GM19324 (cell line): ENCODE results near the gene VSTM5.

Source experiments
- ATAC-seq: cut with Tn5 transposase; IDR thresholded peaks from one replicate; pipeline ENCODE4 v1.9.1; 2021; ENCODE audit warnings: mild to moderate bottlenecking, moderate library complexity; ENCODE audit not compliant: unreplicated experiment, low FRiP score

VSTM5 gene

GRCh38 chr11:93843906-93844305 is 6.5 kb downstream of the VSTM5 start:
- ATAC-seq: no peak

GRCh38 chr11:93842461-93842860 is 8.0 kb downstream of the VSTM5 start:
- no peak for ATAC-seq

- ATAC-seq: no peak
These were observed 8.4 kb downstream of the VSTM5 start for GRCh38 chr11:93842034-93842433.

DNA sequence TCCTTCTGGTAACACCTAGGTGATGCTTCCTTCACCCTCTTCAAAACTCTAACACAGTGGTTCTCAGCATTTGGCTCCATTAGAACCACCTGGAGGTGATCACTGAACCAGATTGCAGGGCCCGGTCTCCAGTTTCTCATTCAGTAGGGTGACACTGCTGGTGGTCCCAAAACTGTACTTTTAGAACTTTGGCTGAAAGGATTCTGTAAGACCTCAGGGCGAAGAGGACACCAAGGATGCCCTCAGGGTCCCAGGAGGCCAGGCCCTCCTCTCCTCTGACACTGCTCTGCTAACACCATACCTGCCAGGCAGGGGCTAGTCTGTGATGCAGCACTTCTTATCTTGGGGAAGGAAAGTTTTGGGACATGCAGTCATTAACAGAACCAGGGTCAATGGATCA is 9.0 kb downstream of the VSTM5 start:
- no peak for ATAC-seq

DNA sequence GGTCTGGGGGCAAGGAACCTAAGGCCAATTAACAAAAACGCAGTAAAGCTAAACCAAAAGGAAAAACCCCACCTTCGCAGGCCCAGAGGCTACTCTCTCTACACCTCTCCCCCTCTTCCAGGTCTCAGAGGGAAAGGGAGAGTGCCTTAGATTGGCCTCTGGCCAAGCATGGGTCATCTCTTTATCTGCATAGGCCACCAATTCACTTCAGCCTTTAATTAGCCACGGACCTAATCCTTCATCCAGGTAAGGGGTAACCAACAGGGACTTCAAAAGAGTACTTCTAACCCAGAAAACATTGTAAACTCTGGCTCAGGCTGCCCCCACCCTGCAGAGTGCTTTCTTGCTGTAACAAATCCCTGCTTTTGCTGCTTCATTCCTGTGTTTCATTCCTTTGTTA is 9.4 kb downstream of the VSTM5 start:
- ATAC-seq: no peak

GRCh38 chr11:93840180-93840579 is 10.2 kb downstream of the VSTM5 start:
- ATAC-seq: no peak

- ATAC-seq: no peak
These were observed 11.5 kb downstream of the VSTM5 start for GRCh38 chr11:93838967-93839366.

GRCh38 chr11:93832780-93833179 is 17.6 kb downstream of the VSTM5 start:
- no peak for ATAC-seq

- ATAC-seq: no peak
These were observed 18.9 kb downstream of the VSTM5 start for GRCh38 chr11:93831343-93832127.

DNA sequence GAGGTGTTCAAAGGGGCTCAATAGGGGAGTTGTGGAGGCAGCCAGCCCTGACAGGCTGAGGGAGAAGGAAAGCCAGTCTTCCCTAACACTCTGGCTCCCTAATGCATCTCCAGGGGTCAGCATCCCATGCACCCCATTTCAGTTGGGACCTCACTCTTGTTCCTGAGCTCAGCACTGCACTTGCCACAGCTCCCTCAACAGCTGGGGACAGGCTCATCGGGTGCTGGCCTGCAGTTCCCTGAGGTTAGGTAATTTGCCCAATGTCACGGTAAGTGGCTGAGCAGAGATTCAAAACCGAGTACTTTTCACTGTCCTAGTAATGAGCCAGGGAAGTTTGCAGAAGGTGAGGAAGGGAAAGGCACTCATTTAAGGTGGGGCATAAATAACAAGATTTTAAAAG is 20.8 kb downstream of the VSTM5 start:
- ATAC-seq: no peak

GRCh38 chr11:93827363-93827762 is 23.1 kb downstream of the VSTM5 start:
- ATAC-seq: no peak

DNA sequence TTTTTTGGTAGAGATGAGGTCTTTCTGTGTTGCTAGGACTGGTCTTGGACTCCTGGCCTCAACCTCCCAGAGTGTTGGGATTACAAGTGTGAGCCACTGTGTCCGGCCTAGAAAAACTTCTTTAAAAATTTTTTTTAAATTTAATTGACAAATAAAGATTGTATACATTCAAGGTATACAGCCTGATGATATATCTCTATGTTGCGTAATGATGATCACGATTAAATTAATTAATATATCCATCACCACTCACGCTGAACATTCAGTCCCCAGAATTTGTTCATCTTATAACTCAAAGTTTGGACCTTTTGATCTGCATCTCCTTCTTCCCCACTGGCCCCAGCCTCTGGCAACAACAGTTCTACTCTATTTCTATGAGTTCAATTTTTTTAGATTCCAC is 27.2 kb downstream of the VSTM5 start:
- ATAC-seq: no peak

- ATAC-seq: no peak
These were observed 28.1 kb downstream of the VSTM5 start for GRCh38 chr11:93822359-93822758.

- ATAC-seq: no peak
These were observed 28.8 kb downstream of the VSTM5 start for GRCh38 chr11:93821617-93822016.

DNA sequence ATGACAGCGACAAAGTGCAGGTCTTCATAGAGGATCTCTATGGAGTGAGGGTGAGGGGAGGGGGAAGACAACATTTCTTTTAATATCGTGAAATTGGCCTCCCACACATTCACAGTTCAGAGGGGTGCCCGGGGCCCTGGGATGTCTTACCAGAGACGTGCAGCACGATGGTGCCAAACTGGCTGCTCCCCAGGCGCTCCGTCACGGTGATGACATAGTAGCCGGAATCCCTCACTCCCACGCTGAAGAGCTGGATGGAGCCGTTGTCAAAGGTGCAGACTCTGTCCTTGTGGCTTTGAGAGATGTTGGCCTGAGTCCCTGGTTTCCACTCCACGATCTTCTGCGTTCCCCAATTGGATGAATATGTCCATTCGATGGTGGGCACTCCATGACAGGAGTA is 29.6 kb downstream of the VSTM5 start:
- no peak for ATAC-seq

DNA sequence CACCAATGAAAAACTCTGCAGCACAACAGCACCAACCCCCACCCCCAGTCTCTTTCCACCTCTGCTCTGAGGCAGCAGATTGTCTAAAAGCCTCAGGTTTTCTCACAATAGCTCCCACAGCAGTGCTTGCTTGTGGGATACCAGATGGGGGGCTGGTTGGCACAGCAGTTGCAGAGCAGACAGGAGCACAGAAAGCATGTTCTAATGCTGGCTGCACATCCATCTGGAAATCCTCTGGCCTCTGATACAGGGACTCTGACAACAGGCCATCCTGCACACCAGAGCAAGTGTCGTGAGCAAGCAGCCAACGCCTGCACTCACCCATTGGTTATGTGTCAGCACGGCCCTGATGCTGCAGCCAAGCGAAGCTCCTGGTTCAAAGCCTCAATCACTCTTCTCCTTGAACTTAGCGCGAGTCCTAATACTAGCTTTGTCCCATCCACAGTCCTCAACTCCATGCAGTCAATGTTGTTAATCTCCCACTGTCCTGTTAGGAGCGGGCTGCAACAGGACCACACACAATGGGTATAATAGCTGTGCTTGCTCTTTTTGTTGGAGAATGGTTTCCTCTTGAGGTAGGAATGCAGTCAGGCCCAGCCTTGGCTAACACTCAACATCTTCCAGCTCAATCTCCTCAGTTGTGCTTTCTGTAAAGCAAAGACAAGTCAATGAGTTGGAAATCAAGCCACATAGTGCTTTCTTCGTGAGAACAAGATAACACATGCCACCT is 30.3 kb downstream of the VSTM5 start:
- ATAC-seq: no peak

- ATAC-seq: no peak
These were observed 32.7 kb downstream of the VSTM5 start for GRCh38 chr11:93817426-93818348.

GRCh38 chr11:93814966-93815633 is 35.3 kb downstream of the VSTM5 start:
- ATAC-seq: no peak

GRCh38 chr11:93813974-93814373 is 36.4 kb downstream of the VSTM5 start:
- ATAC-seq: no peak

DNA sequence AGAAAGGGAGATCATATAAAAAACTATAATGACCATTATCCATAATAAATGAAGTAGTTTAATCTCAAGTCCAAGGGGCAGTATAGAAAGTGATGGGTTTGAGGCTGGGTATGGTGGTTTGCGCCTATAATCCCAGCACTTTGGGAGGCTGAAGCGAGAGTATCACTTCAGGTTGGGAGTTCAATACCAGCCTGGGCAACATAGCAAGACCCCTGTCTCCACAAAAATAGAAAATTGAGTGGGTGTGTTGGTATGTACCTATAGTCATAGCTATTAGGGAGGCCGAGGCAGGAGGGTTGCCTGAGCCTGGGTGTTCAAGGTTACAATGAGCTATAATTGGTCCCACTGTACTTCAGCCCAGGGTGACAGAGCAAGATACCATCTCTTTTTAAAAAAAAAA is 42.4 kb downstream of the VSTM5 start:
- ATAC-seq: no peak
